Activated naive CD4-positive, alpha-beta T cell treated with anti-CD3 and anti-CD28 coated beads, Interleukin-2, amount 10 ng/mL, durations not matched to agents 5 hours and 36 hours (primary cell): Measurements from ENCODE around the gene ELF3. TPM values are rescaled to one million over a fixed set of nuclear protein-coding genes. Genes with fewer than 3 reads are reported as not detected.

Experiments
- microRNA-seq: library from miRNA; unstranded; fragments of <30 nt; microRNA quantifications from one replicate; pipeline ENCODE4 v1.2.0, GENCODE V29; 2022; ENCODE audit warnings: borderline microRNAs expressed, borderline replicate concordance
- total RNA-seq, 2 experiments: library from RNA; stranded (reverse); gene quantifications; one replicate each; pipeline ENCODE4 v1.2.3, GENCODE V29; 2021

The ELF3 gene
- total RNA-seq = under 1 TPM; 0.33 to 0.41 TPM

GRCh38 chr1:202010180-202011015 lies at the start of gene ELF3:
TSS of gene ELF3 (plus strand) at chr1:202010587. CDS start at chr1:202011137, 550 bp downstream.

GRCh38 chr1:201982623-201983379 lies 27.6 kb upstream of the ELF3 start, which contains the start of gene RNPEP:
TSS of gene RNPEP (plus strand) at chr1:201982648. CDS start at chr1:201982667, 19 bp downstream.

Small RNA genes within 50 kb of the gene (microRNA-seq; reads per million reads assigned to microRNA genes)
- gene MIR6740 = not detected

Other genes starting within 250 kb of the ELF3 start
- gene IPO9, start 181.4 kb upstream of the ELF3 start, total RNA-seq = 10 to 100 TPM; 40.9 to 41.7 TPM
- under 1 TPM; 0.34 to 0.53 TPM for gene SHISA4, start 121.7 kb upstream of the ELF3 start, total RNA-seq
- gene LMOD1, start 64.0 kb upstream of the ELF3 start, total RNA-seq = not detected
- gene TIMM17A, start 55.1 kb upstream of the ELF3 start, total RNA-seq = 10 to 100 TPM; 39.1 to 39.3 TPM
- 10 to 100 TPM; 25.6 to 27.3 TPM for gene RNPEP, start 27.9 kb upstream of the ELF3 start, total RNA-seq
- gene GPR37L1, start 112.3 kb downstream of the ELF3 start, total RNA-seq = not detected
- 10 to 100 TPM; 49.5 to 50.4 TPM for gene ARL8A, start 134.2 kb downstream of the ELF3 start, total RNA-seq
- 100 to 1,000 TPM; 166 to 167 TPM for gene PTPN7, start 150.0 kb downstream of the ELF3 start, total RNA-seq
- not detected for gene LGR6, start 183.2 kb downstream of the ELF3 start, total RNA-seq